ENCODE data around the gene SCGN.

Gene SCGN

GRCh38 chr6:25655723-25656122, 3.7 kb downstream of the SCGN start:
- no peaks in the 10 kb centered on the region for H3K36me3 Mint-ChIP-seq (ENCODE audit: low read depth)
- H3K9me3 Mint-ChIP-seq: no peaks in the 10 kb centered on the region
- TF ChIP-seq CTCF (IDR thresholded peaks at IDR 0.05): no peak
- H3K27ac Mint-ChIP-seq: no peak overlapping the region
- peaks cover 7% of the 10 kb centered on the region for H3K4me1 Mint-ChIP-seq
- no peak overlapping the region for H3K4me3 Mint-ChIP-seq
- no peak for DNase-seq
- peaks cover 45% of the 10 kb centered on the region for H3K27me3 Mint-ChIP-seq (ENCODE audit: low read depth, poor library complexity)

- no peak overlapping the region for H3K27ac Mint-ChIP-seq
- H3K36me3 Mint-ChIP-seq (ENCODE audit: low read depth): no peaks in the 10 kb centered on the region
- H3K27me3 Mint-ChIP-seq (ENCODE audit: low read depth, poor library complexity): peaks cover 12% of the 10 kb centered on the region
- no peaks in the 10 kb centered on the region for H3K4me1 Mint-ChIP-seq
- H3K4me3 Mint-ChIP-seq: no peak overlapping the region
- no peak for DNase-seq
- no peaks in the 10 kb centered on the region for H3K9me3 Mint-ChIP-seq
- no peak for TF ChIP-seq CTCF (IDR thresholded peaks at IDR 0.05)
Observed at GRCh38 chr6:25659633-25660368, 7.8 kb downstream of the SCGN start.

GRCh38 chr6:25660512-25660911, 8.5 kb downstream of the SCGN start:
- no peak overlapping the region for H3K4me3 Mint-ChIP-seq
- no peak for TF ChIP-seq CTCF (IDR thresholded peaks at IDR 0.05)
- H3K27ac Mint-ChIP-seq: no peak overlapping the region
- no peaks in the 10 kb centered on the region for H3K36me3 Mint-ChIP-seq (ENCODE audit: low read depth)
- no peaks in the 10 kb centered on the region for H3K4me1 Mint-ChIP-seq
- H3K27me3 Mint-ChIP-seq (ENCODE audit: low read depth, poor library complexity): peaks cover 9% of the 10 kb centered on the region
- no peak for DNase-seq
- H3K9me3 Mint-ChIP-seq: no peaks in the 10 kb centered on the region

- peaks cover 5% of the 10 kb centered on the region for H3K27me3 Mint-ChIP-seq (ENCODE audit: low read depth, poor library complexity)
- no peak for TF ChIP-seq CTCF (IDR thresholded peaks at IDR 0.05)
- H3K9me3 Mint-ChIP-seq: no peaks in the 10 kb centered on the region
- H3K36me3 Mint-ChIP-seq (ENCODE audit: low read depth): no peaks in the 10 kb centered on the region
- no peak overlapping the region for H3K27ac Mint-ChIP-seq
- no peak overlapping the region for H3K4me3 Mint-ChIP-seq
- DNase-seq: no peak
- no peaks in the 10 kb centered on the region for H3K4me1 Mint-ChIP-seq
Observed at GRCh38 chr6:25661129-25661779, 9.2 kb downstream of the SCGN start.

- H3K27ac Mint-ChIP-seq: no peak overlapping the region
- TF ChIP-seq CTCF (IDR thresholded peaks at IDR 0.05): no peak
- H3K4me1 Mint-ChIP-seq: no peaks in the 10 kb centered on the region
- no peaks in the 10 kb centered on the region for H3K9me3 Mint-ChIP-seq
- H3K4me3 Mint-ChIP-seq: no peak overlapping the region
- no peaks in the 10 kb centered on the region for H3K36me3 Mint-ChIP-seq (ENCODE audit: low read depth)
- H3K27me3 Mint-ChIP-seq (ENCODE audit: low read depth, poor library complexity): peaks cover 16% of the 10 kb centered on the region
- no peak for DNase-seq
Observed at GRCh38 chr6:25665455-25665854, 13.4 kb downstream of the SCGN start.

- Mint-ChIP-seq H3K4me1 (no peaks in the 10 kb centered on the region), H3K4me3 (no peak overlapping the region), H3K27me3 (ENCODE audit: low read depth, poor library complexity) (peaks cover 33% of the 10 kb centered on the region), H3K9me3 (no peaks in the 10 kb centered on the region), H3K36me3 (ENCODE audit: low read depth) (no peaks in the 10 kb centered on the region), H3K27ac (no peak overlapping the region)
- no peak for DNase-seq
- no peak for TF ChIP-seq CTCF (IDR thresholded peaks at IDR 0.05)
Observed at GRCh38 chr6:25669413-25669812, 17.4 kb downstream of the SCGN start.

All from nephron progenitor cell (in vitro differentiated cells).